GM21529 (cell line): ENCODE results near the gene VAC14.
"Not testable (repeated sequence)": the region's sequence is repeated elsewhere in the genome, so short reads cannot be mapped to it uniquely, and the experiment has no call there.

Experiments used
- ATAC-seq: cut with Tn5 transposase; IDR thresholded peaks from one replicate; pipeline ENCODE4 v1.9.1; 2021; ENCODE audit not compliant: unreplicated experiment

The VAC14 gene

GRCh38 chr16:70682239-70683145 lies 118.5 kb downstream of the VAC14 start:
- ATAC-seq, result no peak

GRCh38 chr16:70681382-70682238 lies 119.3 kb downstream of the VAC14 start:
- ATAC-seq, result no peak

GRCh38 chr16:70680495-70681381 lies 120.2 kb downstream of the VAC14 start:
- no peak for ATAC-seq

DNA sequence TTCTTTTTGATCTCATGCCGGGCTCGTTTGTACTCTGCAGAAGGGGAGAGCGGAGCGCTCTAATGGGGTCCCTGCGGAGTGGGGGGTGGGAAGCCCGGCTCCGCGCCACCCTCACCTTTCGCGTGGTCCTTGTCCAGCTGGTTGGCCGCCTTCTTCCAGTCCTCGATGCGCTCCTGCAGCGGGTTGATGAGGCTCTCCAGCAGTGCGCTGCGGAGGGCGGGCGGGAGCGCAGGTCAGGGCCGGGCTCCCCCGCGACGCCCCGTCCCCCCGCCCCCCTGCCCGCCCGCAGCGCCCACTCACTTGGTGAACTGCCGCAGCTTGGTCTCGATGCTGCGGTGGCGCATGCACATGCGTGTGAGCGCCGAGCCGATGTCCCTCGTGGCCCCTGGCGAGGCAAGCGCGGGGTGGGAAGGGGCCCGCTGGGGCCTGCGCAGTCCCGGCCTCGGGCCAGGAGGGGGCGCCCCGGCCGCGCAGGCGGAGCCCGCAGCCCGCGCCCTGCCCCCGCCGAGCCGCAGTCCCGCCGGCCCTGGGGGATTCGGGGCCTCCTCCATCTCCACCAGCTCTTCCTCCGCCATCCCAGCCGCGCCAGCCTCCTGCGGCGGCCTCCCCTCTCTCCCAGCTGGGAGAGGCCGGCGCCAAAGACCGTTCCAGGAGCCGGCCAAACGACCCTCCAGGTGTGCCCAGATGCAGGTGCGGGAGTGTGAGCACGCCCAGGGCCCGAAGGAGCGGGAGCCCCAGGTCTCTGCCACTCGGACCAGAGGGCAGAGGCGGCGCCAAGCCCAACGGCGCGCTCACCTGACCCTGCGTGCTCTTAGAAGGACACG lies 121.1 kb downstream of the VAC14 start:
- ATAC-seq, result no peak

GRCh38 chr16:70678898-70679670 lies 121.9 kb downstream of the VAC14 start:
- no peak for ATAC-seq

GRCh38 chr16:70678121-70678897 lies 122.6 kb downstream of the VAC14 start:
- ATAC-seq, result no peak

- ATAC-seq, result no peak
Measured at GRCh38 chr16:70677499-70678120, 123.3 kb downstream of the VAC14 start.

- no peak for ATAC-seq
Measured at GRCh38 chr16:70676675-70677498, 124.1 kb downstream of the VAC14 start.

DNA sequence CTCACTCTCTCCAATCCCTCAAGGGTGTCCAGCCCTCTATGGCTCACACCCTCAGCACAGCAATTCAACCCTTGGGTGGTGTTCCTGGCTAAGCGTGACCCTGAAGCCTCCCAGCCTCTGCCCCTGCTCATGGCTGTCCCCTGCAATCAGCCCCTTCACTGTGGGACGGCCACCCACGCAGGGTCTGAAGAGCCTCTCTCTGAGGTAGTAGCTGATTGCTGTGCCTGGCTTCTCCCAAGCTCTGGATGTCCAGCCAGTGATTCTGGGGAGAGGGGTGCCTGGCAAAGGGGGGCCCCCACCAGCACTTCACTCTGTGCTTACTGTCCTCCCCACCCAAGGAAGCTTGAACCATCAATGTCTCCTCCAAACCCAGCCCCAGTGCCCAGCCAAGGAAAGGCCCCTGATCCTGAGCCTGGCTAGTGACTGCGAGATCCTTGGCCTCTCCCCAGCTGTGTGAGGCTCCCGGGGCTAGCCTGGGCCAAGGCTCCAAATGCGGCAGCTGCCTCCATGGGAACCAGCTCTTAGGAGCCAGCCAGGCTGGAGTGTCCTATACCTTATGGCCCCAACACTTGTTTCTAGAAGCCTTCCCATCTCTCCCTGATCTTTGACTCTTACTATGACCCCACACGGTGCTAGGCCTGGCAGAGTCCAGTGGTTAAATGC lies 125.0 kb downstream of the VAC14 start:
- no peak for ATAC-seq

GRCh38 chr16:70674221-70675014 lies 126.5 kb downstream of the VAC14 start:
- ATAC-seq, result no peak

DNA sequence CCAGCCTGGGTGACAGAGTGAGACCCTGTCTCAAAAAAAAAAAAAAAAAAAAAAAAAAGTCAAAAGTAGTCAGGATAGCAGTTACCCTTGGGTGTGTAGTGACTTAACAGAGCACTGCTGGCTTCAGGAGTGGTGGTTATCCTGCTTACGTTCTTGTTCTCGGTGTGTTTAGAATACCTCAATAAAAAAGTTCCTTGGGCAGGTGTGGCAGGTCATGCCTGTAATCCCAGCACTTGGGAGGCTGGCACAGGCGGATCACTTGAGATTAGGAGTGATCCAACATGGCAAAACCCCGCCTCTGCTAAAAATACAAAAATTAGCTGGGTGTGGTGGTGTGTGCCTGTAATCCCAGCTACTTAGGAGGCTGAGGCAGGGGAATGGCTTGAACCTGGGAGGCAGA lies 130.0 kb downstream of the VAC14 start:
- not testable (repeated sequence) for ATAC-seq

DNA sequence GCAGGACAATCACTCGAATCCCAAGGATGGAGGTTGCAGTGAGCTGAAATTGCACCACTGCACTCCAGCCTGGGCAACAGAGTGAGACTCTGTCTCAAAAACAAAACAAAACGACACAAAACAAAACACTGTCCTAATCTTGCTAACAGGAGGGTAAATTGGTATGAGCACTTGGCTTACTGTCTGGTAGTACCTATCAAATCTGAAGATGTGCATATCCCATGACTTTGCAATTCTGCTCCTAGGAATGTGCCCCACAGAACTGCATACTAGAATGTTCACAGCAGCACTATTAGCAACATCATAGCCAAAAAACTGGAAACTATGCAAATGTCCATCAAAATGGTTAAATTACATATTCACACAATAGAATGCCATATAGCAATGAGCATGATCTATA lies 130.8 kb downstream of the VAC14 start:
- ATAC-seq, result no peak

DNA sequence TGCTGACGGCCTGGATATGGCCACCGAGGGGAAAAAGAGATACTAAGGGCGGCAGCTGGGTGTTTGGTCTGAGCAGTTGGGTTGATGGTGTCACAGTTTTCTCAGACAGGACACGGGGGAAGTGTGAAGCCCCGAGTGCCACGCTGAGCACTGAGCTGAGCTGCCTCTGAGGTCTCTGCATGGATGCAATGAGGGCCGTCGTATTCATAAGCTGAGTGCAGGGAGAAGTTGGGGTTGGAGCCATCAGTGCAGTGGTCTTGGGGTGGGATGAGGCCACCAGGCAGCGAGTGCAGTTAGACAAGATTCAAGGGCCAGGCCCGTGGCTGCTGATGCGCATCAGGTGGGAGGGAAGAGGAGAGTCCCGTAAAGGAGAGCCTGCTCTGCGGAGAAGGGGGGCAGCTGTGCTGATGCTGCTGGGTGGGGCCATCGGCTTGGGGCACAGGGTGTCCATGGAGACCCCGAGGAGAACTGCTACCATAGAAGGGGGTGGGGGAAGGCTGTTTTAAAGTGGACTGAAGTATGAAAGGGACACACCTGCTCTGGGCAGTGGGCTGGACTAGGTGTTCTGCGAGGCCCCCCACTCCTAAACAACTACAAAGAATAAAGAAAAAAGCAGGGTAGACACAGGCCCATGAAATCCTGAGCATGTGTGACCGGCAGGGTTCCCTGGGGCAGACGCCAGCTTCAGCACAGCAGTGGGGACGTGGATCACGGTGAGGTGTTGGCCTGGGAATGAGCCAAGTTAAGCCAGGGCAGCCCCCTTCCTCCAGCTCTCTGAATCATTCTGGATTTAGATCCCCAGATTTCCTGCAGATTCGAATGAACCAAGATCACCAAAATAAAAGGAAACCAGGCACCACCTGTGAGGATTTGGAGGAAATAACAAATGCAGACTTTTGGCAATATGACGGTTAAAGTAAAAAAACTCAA lies 134.9 kb downstream of the VAC14 start:
- no peak for ATAC-seq

DNA sequence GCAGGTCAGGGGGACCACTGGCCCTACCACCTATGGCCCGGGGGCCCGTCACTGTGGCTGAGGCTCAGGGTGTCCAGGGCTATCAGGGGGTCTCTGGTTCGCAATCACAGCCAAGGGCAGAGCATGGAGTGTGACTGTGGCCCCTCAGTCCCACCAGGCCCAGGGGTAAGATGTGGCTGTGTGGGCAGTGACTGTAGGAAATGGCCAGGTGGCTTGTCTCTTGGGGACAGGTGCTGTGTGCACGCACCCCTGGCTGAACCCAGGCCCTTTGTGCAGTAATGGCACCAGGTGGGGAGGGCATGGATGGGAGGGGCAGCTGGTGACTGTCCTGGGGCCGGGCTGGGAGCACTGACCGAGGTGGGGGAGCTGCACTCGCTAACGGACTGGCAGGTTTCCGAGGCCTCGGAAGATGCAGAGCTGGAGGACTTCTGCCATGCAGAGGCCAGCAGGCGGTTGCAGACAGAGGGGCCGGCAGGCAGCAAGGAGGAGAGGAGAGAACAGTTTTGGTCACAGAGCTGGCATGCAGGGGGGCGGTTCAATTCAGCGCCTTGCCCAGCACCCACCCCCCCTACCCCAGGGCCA lies 135.8 kb downstream of the VAC14 start:
- ATAC-seq, result no peak
